ENCODE results near the gene RAB29. TPM values are rescaled to one million over a fixed set of nuclear protein-coding genes. Genes with fewer than 3 reads are reported as not detected.

Gene RAB29
- total and polyA plus RNA-seq, 9 of the 15 experiments (the other 6 are each of a cell fraction or from before 2014, with no cell fraction given), result 6.3 to 17.6 (median 8.0) TPM

GRCh38 chr1:205749234-205750137 lies 25.8 kb downstream of the RAB29 start (continued):
- peak; percentile 89 for TF ChIP-seq KLF13 (tag; IDR thresholded peaks at IDR 0.05; ENCODE audit: borderline replicate concordance, low read depth)
- no peak for TF ChIP-seq GABPB2 (CRISPR knock-in tag; conservative IDR thresholded peaks at IDR 0.05)
- no peak for TF ChIP-seq ZNF184 (CRISPR knock-in tag; IDR thresholded peaks at IDR 0.05)
- TF ChIP-seq, protein P1, sequence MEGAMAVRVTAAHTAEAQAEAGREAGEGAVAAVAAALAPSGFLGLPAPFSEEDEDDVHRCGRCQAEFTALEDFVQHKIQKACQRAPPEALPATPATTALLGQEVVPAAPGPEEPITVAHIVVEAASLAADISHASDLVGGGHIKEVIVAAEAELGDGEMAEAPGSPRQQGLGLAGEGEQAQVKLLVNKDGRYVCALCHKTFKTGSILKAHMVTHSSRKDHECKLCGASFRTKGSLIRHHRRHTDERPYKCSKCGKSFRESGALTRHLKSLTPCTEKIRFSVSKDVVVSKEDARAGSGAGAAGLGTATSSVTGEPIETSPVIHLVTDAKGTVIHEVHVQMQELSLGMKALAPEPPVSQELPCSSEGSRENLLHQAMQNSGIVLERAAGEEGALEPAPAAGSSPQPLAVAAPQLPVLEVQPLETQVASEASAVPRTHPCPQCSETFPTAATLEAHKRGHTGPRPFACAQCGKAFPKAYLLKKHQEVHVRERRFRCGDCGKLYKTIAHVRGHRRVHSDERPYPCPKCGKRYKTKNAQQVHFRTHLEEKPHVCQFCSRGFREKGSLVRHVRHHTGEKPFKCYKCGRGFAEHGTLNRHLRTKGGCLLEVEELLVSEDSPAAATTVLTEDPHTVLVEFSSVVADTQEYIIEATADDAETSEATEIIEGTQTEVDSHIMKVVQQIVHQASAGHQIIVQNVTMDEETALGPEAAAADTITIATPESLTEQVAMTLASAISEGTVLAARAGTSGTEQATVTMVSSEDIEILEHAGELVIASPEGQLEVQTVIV (CRISPR knock-in tag; IDR thresholded peaks at IDR 0.05; ENCODE audit: borderline replicate concordance), result no peak
- TF ChIP-seq ZKSCAN1 (IDR thresholded peaks at IDR 0.05; ENCODE audit: low read depth, low read length), result peak; percentile 69; the same call in 1 of the 2 replicates
- TF ChIP-seq HMG20B (CRISPR knock-in tag; IDR thresholded peaks at IDR 0.05), result no peak
- TF ChIP-seq RFX7 (CRISPR knock-in tag; IDR thresholded peaks at IDR 0.05), result no peak
- TF ChIP-seq NR1H2 (CRISPR knock-in tag; IDR thresholded peaks at IDR 0.05), result no peak
- TF ChIP-seq ZNF165 (CRISPR knock-in tag; IDR thresholded peaks at IDR 0.05; ENCODE audit: borderline replicate concordance), result 0 out of 2 replicates have a peak, but pooled peaks have one; percentile 48
- TF ChIP-seq ZNF507 (tag; conservative IDR thresholded peaks at IDR 0.05), result no peak
- no peak for TF ChIP-seq TFAM (CRISPR knock-in tag; conservative IDR thresholded peaks at IDR 0.05)
- TF ChIP-seq MEF2D (tag; conservative IDR thresholded peaks at IDR 0.05; ENCODE audit: low read depth), result no peak
- TF ChIP-seq ZC3H4 (CRISPR knock-in tag; IDR thresholded peaks at IDR 0.05; ENCODE audit: borderline replicate concordance), result 0 out of 2 replicates have a peak, but pooled peaks have one; percentile 87
- TF ChIP-seq, protein P2, sequence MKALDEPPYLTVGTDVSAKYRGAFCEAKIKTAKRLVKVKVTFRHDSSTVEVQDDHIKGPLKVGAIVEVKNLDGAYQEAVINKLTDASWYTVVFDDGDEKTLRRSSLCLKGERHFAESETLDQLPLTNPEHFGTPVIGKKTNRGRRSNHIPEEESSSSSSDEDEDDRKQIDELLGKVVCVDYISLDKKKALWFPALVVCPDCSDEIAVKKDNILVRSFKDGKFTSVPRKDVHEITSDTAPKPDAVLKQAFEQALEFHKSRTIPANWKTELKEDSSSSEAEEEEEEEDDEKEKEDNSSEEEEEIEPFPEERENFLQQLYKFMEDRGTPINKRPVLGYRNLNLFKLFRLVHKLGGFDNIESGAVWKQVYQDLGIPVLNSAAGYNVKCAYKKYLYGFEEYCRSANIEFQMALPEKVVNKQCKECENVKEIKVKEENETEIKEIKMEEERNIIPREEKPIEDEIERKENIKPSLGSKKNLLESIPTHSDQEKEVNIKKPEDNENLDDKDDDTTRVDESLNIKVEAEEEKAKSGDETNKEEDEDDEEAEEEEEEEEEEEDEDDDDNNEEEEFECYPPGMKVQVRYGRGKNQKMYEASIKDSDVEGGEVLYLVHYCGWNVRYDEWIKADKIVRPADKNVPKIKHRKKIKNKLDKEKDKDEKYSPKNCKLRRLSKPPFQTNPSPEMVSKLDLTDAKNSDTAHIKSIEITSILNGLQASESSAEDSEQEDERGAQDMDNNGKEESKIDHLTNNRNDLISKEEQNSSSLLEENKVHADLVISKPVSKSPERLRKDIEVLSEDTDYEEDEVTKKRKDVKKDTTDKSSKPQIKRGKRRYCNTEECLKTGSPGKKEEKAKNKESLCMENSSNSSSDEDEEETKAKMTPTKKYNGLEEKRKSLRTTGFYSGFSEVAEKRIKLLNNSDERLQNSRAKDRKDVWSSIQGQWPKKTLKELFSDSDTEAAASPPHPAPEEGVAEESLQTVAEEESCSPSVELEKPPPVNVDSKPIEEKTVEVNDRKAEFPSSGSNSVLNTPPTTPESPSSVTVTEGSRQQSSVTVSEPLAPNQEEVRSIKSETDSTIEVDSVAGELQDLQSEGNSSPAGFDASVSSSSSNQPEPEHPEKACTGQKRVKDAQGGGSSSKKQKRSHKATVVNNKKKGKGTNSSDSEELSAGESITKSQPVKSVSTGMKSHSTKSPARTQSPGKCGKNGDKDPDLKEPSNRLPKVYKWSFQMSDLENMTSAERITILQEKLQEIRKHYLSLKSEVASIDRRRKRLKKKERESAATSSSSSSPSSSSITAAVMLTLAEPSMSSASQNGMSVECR (CRISPR knock-in tag; IDR thresholded peaks at IDR 0.05), result peak; percentile 77
- peak; percentile 58 for TF ChIP-seq CREB1 (IDR thresholded peaks at IDR 0.05)
- peak; percentile 71 for TF ChIP-seq CREB1 (CRISPR knock-in tag; IDR thresholded peaks at IDR 0.05)
- peak; percentile 100 for TF ChIP-seq EGR1 (conservative IDR thresholded peaks at IDR 0.05)
- no peak for TF ChIP-seq USF2 (CRISPR knock-in tag; IDR thresholded peaks at IDR 0.05)
- no peak for TF ChIP-seq ZNF717 (CRISPR knock-in tag; IDR thresholded peaks at IDR 0.05)
- 0 out of 2 replicates have a peak, but pooled peaks have one; percentile 1 for TF ChIP-seq NR2F6 (CRISPR knock-in tag; IDR thresholded peaks at IDR 0.05)
- TF ChIP-seq NCOA1 (IDR thresholded peaks at IDR 0.05; ENCODE audit: low read depth), result no peak; the same call in 1 of the 2 replicates
- TF ChIP-seq ELF2 (CRISPR knock-in tag; IDR thresholded peaks at IDR 0.05), result no peak; the same call in 1 of the 2 replicates

Data from K562 (cell line).